Transverse colon (tissue), 4 donors: ENCODE data around the gene TBPL2. TPM values are rescaled to one million over a fixed set of nuclear protein-coding genes. Genes with fewer than 3 reads are reported as not detected.

ENCODE experiments used
- DNase-seq: peaks from one replicate; pipeline ENCODE4 v3.0.0-alpha.2; 2019
- H3K27ac ChIP-seq, 4 donors: fragments of 200-600 bp; sonication (generic); 2 replicates each; pipeline ENCODE4 v1.5.1; 2016 to 2018; ENCODE audit warnings: inconsistent platforms in 4 of 4
- H3K27me3 ChIP-seq: fragments of 200-600 bp; sonication (generic); 2 replicates; pipeline ENCODE4 v1.5.1; 2017; ENCODE audit warnings: inconsistent platforms
- H3K36me3 ChIP-seq, 4 donors: fragments of 200-600 bp; sonication (generic); 2 replicates each; pipeline ENCODE4 v1.5.1; 2017 to 2019; ENCODE audit warnings: inconsistent platforms in 4 of 4
- H3K4me1 ChIP-seq, 4 donors: fragments of 200-600 bp; sonication (generic); 2 replicates each; pipeline ENCODE4 v1.5.1; 2017 to 2020; ENCODE audit warnings: inconsistent platforms in 4 of 4
- H3K4me3 ChIP-seq, 4 donors: fragments of 200-600 bp; sonication (generic); 1 replicate in 1 of 4; 2 replicates in 3 of 4; pipeline versions ENCODE4 v1.5.1 to v1.6.1; 2017 to 2019; ENCODE audit warnings: inconsistent platforms in 4 of 4
- H3K9me3 ChIP-seq, 2 donors: fragments of 200-600 bp; sonication (generic); 2 replicates each; pipeline ENCODE4 v1.5.1; 2017 to 2019; ENCODE audit warnings: inconsistent platforms in 2 of 2
- CTCF ChIP-seq, 5 experiments: fragments of 200-600 bp in 3 of 5; fragments of 450-650 bp in 2 of 5; sonication (generic) in 3 of 5; IDR thresholded peaks; 1 replicate in 2 of 5; 2 replicates in 3 of 5; pipeline ENCODE4 v1.5.1; 2016 to 2017; ENCODE audit warnings: antibody characterized with exemption in 5 of 5, inconsistent platforms in 3 of 5, mild to moderate bottlenecking in 2 of 5, moderate library complexity in 1 of 5
- EP300 ChIP-seq: sonication (generic); formaldehyde crosslinking; IDR thresholded peaks from one replicate; pipeline ENCODE4 v1.6.1; 2017; ENCODE audit warnings: antibody characterized with exemption, low read depth
- POLR2A ChIP-seq: fragments of 450-650 bp; IDR thresholded peaks from one replicate; pipeline ENCODE4 v1.6.1; 2016; ENCODE audit warnings: antibody characterized with exemption, mild to moderate bottlenecking, moderate library complexity
- POLR2AphosphoS5 ChIP-seq, 3 donors: sonication (generic); formaldehyde crosslinking; IDR thresholded peaks; one replicate each; pipeline ENCODE4 v1.6.1; 2016; ENCODE audit warnings: antibody characterized with exemption in 3 of 3
- WGBS, 2 donors: methylation state at CpG; one replicate each; pipeline ENCODE4 v1.1.5; 2018; ENCODE audit warnings: low coverage in 1 of 2; 5-methylcytosine and 5-hydroxymethylcytosine counted together
- in situ Hi-C, 4 donors: fragments of 200-750 bp; cut with MboI; loops; one replicate each; pipeline versions ENCODE4 v1.15.0 to v1.15.1; 2017; ENCODE audit warnings: low sequenced_read_pairs in 3 of 4, low pct_ligation_motif_present in 1 of 4, low pct_unique_long_range_greater_than_20kb in 1 of 4
- intact Hi-C: fragments of 100-400 bp; cut with DNase I; formaldehyde crosslinking; loops from one replicate; pipeline ENCODE4 v1.15.1; 2023; ENCODE audit warnings: low total_unique reads
- small RNA-seq, 4 donors: library from RNA; depleted of rRNA; stranded (forward); fragments of <200 nt; gene quantifications; one replicate each; pipeline ENCODE3, GENCODE V24; 2016
- total RNA-seq, 4 donors: library from RNA; depleted of rRNA; stranded (reverse); fragments of >200 nt; gene quantifications; one replicate each; pipeline ENCODE4 v1.1.0, GENCODE V29; 2016

TBPL2 gene
- total RNA-seq, 4 donors from 2014 or later = not detected

GRCh38 chr14:55370883-55371455 lies 69.4 kb downstream of the TBPL2 start:
- H3K36me3 ChIP-seq = peaks cover 0 to 17% (median 2%) of the 10 kb centered on the region in 4 donors
- peaks cover 0 to 18% (median 3%) of the 10 kb centered on the region in 4 donors for H3K4me1 ChIP-seq
- in situ Hi-C loops (loop anchor here in 1 of 4 donors (25.0 kb wide), 1 partner anchor 109 kb away; the partner anchor contains the start of gene FBXO34), intact Hi-C loops (no loop called here)
- DNase-seq = no peak
- WGBS, 2 donors = 86 to 100% methylated on average over 3 to 11 of the region's 11 CpGs
- no peak overlapping the region for H3K27ac ChIP-seq
- H3K27me3 ChIP-seq = no peaks in the 10 kb centered on the region
- H3K4me3 ChIP-seq = no peak overlapping the region
- TF ChIP-seq EP300 (no peak), CTCF (IDR thresholded peaks at IDR 0.05) (no peak), POLR2A (no peak), POLR2AphosphoS5 (IDR thresholded peaks at IDR 0.05) (no peak)
- no peaks in the 10 kb centered on the region for H3K9me3 ChIP-seq

- intact Hi-C loops (no loop called here), in situ Hi-C loops (loop anchor here in 2 of 4 donors (10.0 to 25.0 kb wide), 2 partner anchors 104 to 111 kb away; partner anchors contain the start of gene FBXO34 (in 1 of the 2))
- H3K4me1 ChIP-seq = peaks cover 0 to 20% (median 11%) of the 10 kb centered on the region in 4 donors
- no peak for TF ChIP-seq EP300
- no peak for TF ChIP-seq POLR2A
- TF ChIP-seq CTCF (IDR thresholded peaks at IDR 0.05) = no peak
- TF ChIP-seq POLR2AphosphoS5 (IDR thresholded peaks at IDR 0.05) = no peak
- peaks cover 0 to 19% (median 2%) of the 10 kb centered on the region in 4 donors for H3K36me3 ChIP-seq
- no peaks in the 10 kb centered on the region for H3K9me3 ChIP-seq
- WGBS, 2 donors = 38 to 45% methylated on average over 2 to 3 of the region's 3 CpGs
- no peaks in the 10 kb centered on the region for H3K27me3 ChIP-seq
- peak overlapping the region in 2 of 4 donors; percentile 12 to 53 for H3K27ac ChIP-seq
- no peak for DNase-seq
- H3K4me3 ChIP-seq = no peak overlapping the region
Measured at GRCh38 chr14:55366271-55366670, 74.1 kb downstream of the TBPL2 start.

Small RNAs within 50 kb of the gene (small RNA-seq; reads per million reads assigned to genes)
- 0 to 0.28 (median 0) reads per million in 4 donors for gene AL356801.1

Other genes with a start within 250 kb of the TBPL2 start
- gene DLGAP5, start 249.0 kb downstream of the TBPL2 start, total RNA-seq = 10 to 100 TPM in 1 of 4 donors, 1 to 10 TPM in 2, under 1 TPM in 1; 0.82 to 11.5 (median 1.3) TPM
- 100 to 1,000 TPM in 2 of 4 donors, 10 to 100 TPM in 2; 34.2 to 129 (median 99.4) TPM for gene FBXO34, start 169.2 kb downstream of the TBPL2 start, total RNA-seq
- 10 to 100 TPM; 11.5 to 24.7 (median 13.4) TPM for gene ATG14, start 28.8 kb downstream of the TBPL2 start, total RNA-seq
- 100 to 1,000 TPM; 101 to 279 (median 129) TPM for gene KTN1, start 139.6 kb upstream of the TBPL2 start, total RNA-seq